Fibroblast of lung (primary cell): ENCODE results near the gene SLC10A2. TPM values are rescaled to one million over a fixed set of nuclear protein-coding genes. Genes with fewer than 3 reads are reported as not detected.

Experiments
- DNase-seq, 2 donors: peaks; one replicate each; pipeline versions ENCODE4 v3.0.0 to v3.0.0-alpha.2; 2010; ENCODE audit warnings: low read depth in 2 of 2
- H2AFZ ChIP-seq: 2 replicates; pipeline ENCODE4 v1.5.1; 2012; ENCODE audit warnings: low read length, control low read depth, inconsistent platforms
- H3K27ac ChIP-seq: 2 replicates; pipeline ENCODE4 v1.5.1; 2011; ENCODE audit warnings: low read length, control low read depth; ENCODE audit not compliant: insufficient read depth
- H3K27me3 ChIP-seq: 2 replicates; pipeline ENCODE4 v1.5.1; 2011; ENCODE audit warnings: mild to moderate bottlenecking, low read length; ENCODE audit not compliant: control insufficient read depth, insufficient read depth
- H3K36me3 ChIP-seq: 2 replicates; pipeline ENCODE4 v1.5.1; 2011; ENCODE audit warnings: low read length; ENCODE audit not compliant: control insufficient read depth, insufficient read depth
- H3K4me1 ChIP-seq: 2 replicates; pipeline ENCODE4 v1.5.1; 2011; ENCODE audit warnings: low read length; ENCODE audit not compliant: control insufficient read depth, insufficient read depth; ENCODE audit errors: extremely low read depth
- H3K4me2 ChIP-seq: 2 replicates; pipeline ENCODE4 v1.5.1; 2011; ENCODE audit warnings: low read length, control low read depth; ENCODE audit not compliant: insufficient read depth; ENCODE audit errors: extremely low read depth
- H3K4me3 ChIP-seq, 4 experiments: fragments of 200-600 bp in 1 of 4; sonication (generic) in 1 of 4; replicated peaks in 1 of 4; 2 replicates each; pipeline ENCODE4 v1.5.1; 2011 to 2016; ENCODE audit warnings: low read length in 4 of 4, low read depth in 3 of 4, mild to moderate bottlenecking in 3 of 4, control low read depth in 2 of 4, inconsistent platforms in 1 of 4, mixed read lengths in 1 of 4; ENCODE audit not compliant: insufficient read depth in 1 of 4; ENCODE audit errors: control extremely low read depth in 1 of 4
- H3K79me2 ChIP-seq: 2 replicates; pipeline ENCODE4 v1.5.1; 2012; ENCODE audit warnings: mild to moderate bottlenecking, low read length, inconsistent platforms; ENCODE audit not compliant: control insufficient read depth, insufficient read depth
- H3K9ac ChIP-seq: 2 replicates; pipeline ENCODE4 v1.5.1; 2011; ENCODE audit warnings: mild to moderate bottlenecking, low read length, control low read depth; ENCODE audit not compliant: insufficient read depth
- H3K9me3 ChIP-seq: 2 replicates; pipeline ENCODE4 v1.5.1; 2012; ENCODE audit warnings: low read depth, low read length; ENCODE audit not compliant: control insufficient read depth, insufficient read depth
- H4K20me1 ChIP-seq: 2 replicates; pipeline ENCODE4 v1.5.1; 2011; ENCODE audit warnings: low read length; ENCODE audit not compliant: control insufficient read depth, insufficient read depth; ENCODE audit errors: extremely low read depth
- EZH2 ChIP-seq: IDR thresholded peaks from 2 replicates; pipeline ENCODE4 v1.5.1; 2012; ENCODE audit warnings: low read length, control low read depth, mild to moderate bottlenecking; ENCODE audit errors: missing control alignments
- polyA plus RNA-seq, 2 donors: library from polyadenylated mRNA; depleted of rRNA in 1 of 2; stranded (reverse) in 1 of 2; unstranded in 1 of 2; fragments of >200 nt; gene quantifications; 2 replicates each; pipeline ENCODE4 v1.2.1, GENCODE V29; 2011 to 2012; ENCODE audit warnings: missing spikeins in 1 of 2
- total RNA-seq: library from RNA; depleted of rRNA; stranded (reverse); fragments of >200 nt; gene quantifications from 2 replicates; pipeline ENCODE4 v1.2.1, GENCODE V29; 2014
- TF ChIP-seq, protein P1 (sequence below), 2 donors: IDR thresholded peaks in 1 of 2; conservative IDR thresholded peaks in 1 of 2; 1 replicate in 1 of 2; 2 replicates in 1 of 2; pipeline ENCODE4 v1.5.1; 2011 to 2012; ENCODE audit warnings: low read length in 2 of 2, control low read depth in 1 of 2, inconsistent platforms in 1 of 2, low read depth in 1 of 2, mild to moderate bottlenecking in 1 of 2

Gene SLC10A2
- total and polyA plus RNA-seq, 2 donors (not counting 1 experiment from before 2014, with no cell fraction given): not detected

GRCh38 chr13:103004661-103005345 is 61.4 kb downstream of the SLC10A2 start:
- no peaks in the 10 kb centered on the region for H3K79me2 ChIP-seq
- H3K27me3 ChIP-seq: no peaks in the 10 kb centered on the region
- no peaks in the 10 kb centered on the region for H3K9me3 ChIP-seq
- no peak for TF ChIP-seq EZH2
- TF ChIP-seq, protein P1, sequence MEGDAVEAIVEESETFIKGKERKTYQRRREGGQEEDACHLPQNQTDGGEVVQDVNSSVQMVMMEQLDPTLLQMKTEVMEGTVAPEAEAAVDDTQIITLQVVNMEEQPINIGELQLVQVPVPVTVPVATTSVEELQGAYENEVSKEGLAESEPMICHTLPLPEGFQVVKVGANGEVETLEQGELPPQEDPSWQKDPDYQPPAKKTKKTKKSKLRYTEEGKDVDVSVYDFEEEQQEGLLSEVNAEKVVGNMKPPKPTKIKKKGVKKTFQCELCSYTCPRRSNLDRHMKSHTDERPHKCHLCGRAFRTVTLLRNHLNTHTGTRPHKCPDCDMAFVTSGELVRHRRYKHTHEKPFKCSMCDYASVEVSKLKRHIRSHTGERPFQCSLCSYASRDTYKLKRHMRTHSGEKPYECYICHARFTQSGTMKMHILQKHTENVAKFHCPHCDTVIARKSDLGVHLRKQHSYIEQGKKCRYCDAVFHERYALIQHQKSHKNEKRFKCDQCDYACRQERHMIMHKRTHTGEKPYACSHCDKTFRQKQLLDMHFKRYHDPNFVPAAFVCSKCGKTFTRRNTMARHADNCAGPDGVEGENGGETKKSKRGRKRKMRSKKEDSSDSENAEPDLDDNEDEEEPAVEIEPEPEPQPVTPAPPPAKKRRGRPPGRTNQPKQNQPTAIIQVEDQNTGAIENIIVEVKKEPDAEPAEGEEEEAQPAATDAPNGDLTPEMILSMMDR (conservative IDR thresholded peaks at IDR 0.05 in 1 of 2, IDR thresholded peaks at IDR 0.05 in 1 of 2; ENCODE audit: low read depth in 1 of 2, low read length in 2 of 2): no peak
- no peaks in the 10 kb centered on the region for H3K36me3 ChIP-seq
- H3K27ac ChIP-seq: no peak overlapping the region
- no peak for DNase-seq
- H3K4me1 ChIP-seq: no peaks in the 10 kb centered on the region
- H4K20me1 ChIP-seq: no peaks in the 10 kb centered on the region
- H3K4me3 ChIP-seq: no peak overlapping the region
- H2AFZ ChIP-seq: no peak overlapping the region
- no peak overlapping the region for H3K9ac ChIP-seq
- H3K4me2 ChIP-seq: no peak overlapping the region

DNA sequence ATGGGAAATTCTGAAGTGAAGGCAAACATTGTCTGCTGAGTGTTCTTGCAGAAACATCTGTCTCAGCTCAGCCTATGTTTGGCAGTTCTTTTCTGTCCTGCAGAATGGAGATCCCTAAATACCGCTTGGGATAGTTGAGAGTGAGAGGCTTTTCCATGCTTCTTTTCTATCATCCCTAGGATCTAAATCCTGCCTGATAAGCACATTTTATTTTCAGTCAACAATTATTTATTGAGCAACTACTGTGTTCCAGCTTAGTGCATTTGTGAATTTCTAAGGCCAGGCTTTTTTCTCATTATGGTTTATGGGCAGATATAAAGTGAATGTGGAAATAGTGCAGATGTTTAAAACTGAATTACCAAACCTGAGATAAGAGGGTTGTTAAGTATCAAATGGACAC is 62.6 kb downstream of the SLC10A2 start:
- no peaks in the 10 kb centered on the region for H3K79me2 ChIP-seq
- no peaks in the 10 kb centered on the region for H3K36me3 ChIP-seq
- no peak for DNase-seq
- H3K4me2 ChIP-seq: no peak overlapping the region
- H3K9ac ChIP-seq: no peak overlapping the region
- H4K20me1 ChIP-seq: no peaks in the 10 kb centered on the region
- H3K9me3 ChIP-seq: no peaks in the 10 kb centered on the region
- H3K27me3 ChIP-seq: no peaks in the 10 kb centered on the region
- H3K4me1 ChIP-seq: no peaks in the 10 kb centered on the region
- H3K4me3 ChIP-seq: no peak overlapping the region
- no peak overlapping the region for H2AFZ ChIP-seq
- TF ChIP-seq, protein P1 (conservative IDR thresholded peaks at IDR 0.05 in 1 of 2, IDR thresholded peaks at IDR 0.05 in 1 of 2; ENCODE audit: low read depth in 1 of 2, low read length in 2 of 2): no peak
- TF ChIP-seq EZH2: no peak
- H3K27ac ChIP-seq: no peak overlapping the region

GRCh38 chr13:103002279-103002678 is 63.9 kb downstream of the SLC10A2 start:
- Histone ChIP-seq H3K27me3 (no peaks in the 10 kb centered on the region), H3K9me3 (no peaks in the 10 kb centered on the region), H3K27ac (no peak overlapping the region), H3K9ac (no peak overlapping the region), H3K4me2 (no peak overlapping the region), H3K36me3 (no peaks in the 10 kb centered on the region), H3K4me3 (no peak overlapping the region), H3K4me1 (no peaks in the 10 kb centered on the region), H3K79me2 (no peaks in the 10 kb centered on the region), H2AFZ (no peak overlapping the region), H4K20me1 (no peaks in the 10 kb centered on the region)
- TF ChIP-seq EZH2: no peak
- TF ChIP-seq, protein P1 (conservative IDR thresholded peaks at IDR 0.05 in 1 of 2, IDR thresholded peaks at IDR 0.05 in 1 of 2; ENCODE audit: low read depth in 1 of 2, low read length in 2 of 2): no peak
- no peak for DNase-seq
